SK-N-SH (cell line): ENCODE results near the gene RPS6KA2. TPM values are rescaled to one million over a fixed set of nuclear protein-coding genes. Genes with fewer than 3 reads are reported as not detected.
"Not testable (repeated sequence)": the region's sequence is repeated elsewhere in the genome, so short reads cannot be mapped to it uniquely, and the experiment has no call there.

Source experiments
- CTCF ChIA-PET: fragments of 300-600, 350-600 bp; formaldehyde crosslinking; extraction: SDS; loops from one replicate; lab custom pipeline; 2021; lab: Yijun Ruan, JAX
- POLR2A ChIA-PET: fragments of 350-600 bp; sonication (Branson Sonifier 250); formaldehyde crosslinking; extraction: SDS; loops from one replicate; lab custom pipeline; 2020; ENCODE audit warnings: antibody characterized with exemption, inconsistent platforms; lab: Yijun Ruan, JAX
- DNase-seq: peaks from one replicate; pipeline ENCODE4 v3.0.0; 2012
- H2AFZ ChIP-seq: fragments of 200-600 bp; sonication (generic); 2 replicates; pipeline ENCODE4 v1.8.1; 2016; ENCODE audit warnings: antibody characterized with exemption, mild to moderate bottlenecking, low read depth
- H3F3A ChIP-seq: fragments of 200-600 bp; sonication (generic); replicated peaks from 2 replicates; pipeline ENCODE3; 2016; ENCODE audit warnings: antibody characterized with exemption, mild to moderate bottlenecking; ENCODE audit not compliant: insufficient read depth
- H3K27ac ChIP-seq, 2 experiments: fragments of 200-500 bp in 1 of 2; fragments of 200-600 bp in 1 of 2; sonication (Bioruptor generic) in 1 of 2; sonication (generic), shearing (Covaris generic) in 1 of 2; 2 replicates each; pipeline versions ENCODE4 v1.5.1 to v1.6.1; 2014 to 2016; ENCODE audit warnings: low read depth in 2 of 2, inconsistent platforms in 1 of 2, low read length in 1 of 2, mild to moderate bottlenecking in 1 of 2, mixed read lengths in 1 of 2
- H3K27me3 ChIP-seq: fragments of 200-600 bp; sonication (generic), shearing (Covaris generic); 2 replicates; pipeline ENCODE4 v1.6.1; 2016; ENCODE audit warnings: mixed run types; ENCODE audit not compliant: insufficient read depth
- H3K36me3 ChIP-seq, 2 experiments: fragments of 200-500 bp in 1 of 2; fragments of 200-600 bp in 1 of 2; sonication (Bioruptor generic) in 1 of 2; sonication (generic) in 1 of 2; replicated peaks in 1 of 2; 2 replicates each; pipeline versions ENCODE3 to v1.5.1; 2014 to 2016; ENCODE audit warnings: low read length in 1 of 2, mild to moderate bottlenecking in 1 of 2; ENCODE audit not compliant: insufficient read depth in 2 of 2, control insufficient read depth in 1 of 2
- H3K4me1 ChIP-seq, 2 experiments: fragments of 200-500 bp in 1 of 2; fragments of 200-600 bp in 1 of 2; sonication (Bioruptor generic) in 1 of 2; sonication (generic), shearing (Covaris generic) in 1 of 2; 2 replicates each; pipeline versions ENCODE4 v1.5.1 to v1.6.1; 2014 to 2016; ENCODE audit warnings: low read depth in 1 of 2, low read length in 1 of 2, mixed run types in 1 of 2; ENCODE audit not compliant: insufficient read depth in 2 of 2, control insufficient read depth in 1 of 2
- H3K4me2 ChIP-seq: fragments of 200-600 bp; sonication (generic), shearing (Covaris generic); 2 replicates; pipeline ENCODE4 v1.6.1; 2017; ENCODE audit warnings: mixed run types
- H3K4me3 ChIP-seq, 2 experiments: fragments of 200-500 bp in 1 of 2; fragments of 200-600 bp in 1 of 2; sonication (Bioruptor generic) in 1 of 2; sonication (generic), shearing (Covaris generic) in 1 of 2; 2 replicates each; pipeline versions ENCODE4 v1.5.1 to v1.8.1; 2014 to 2016; ENCODE audit warnings: low read depth in 2 of 2, inconsistent platforms in 1 of 2, low read length in 1 of 2, mild to moderate bottlenecking in 1 of 2, mixed read lengths in 1 of 2, moderate library complexity in 1 of 2
- H3K79me2 ChIP-seq: fragments of 200-600 bp; sonication (generic); 2 replicates; pipeline ENCODE4 v1.8.1; 2017; ENCODE audit warnings: mild to moderate bottlenecking; ENCODE audit not compliant: insufficient read depth
- H3K9ac ChIP-seq: fragments of 200-600 bp; sonication (generic); 2 replicates; pipeline ENCODE4 v1.6.1; 2017; ENCODE audit warnings: mixed run types
- H3K9me2 ChIP-seq: fragments of 200-600 bp; sonication (generic); 2 replicates; pipeline ENCODE4 v1.6.1; 2017; ENCODE audit warnings: mixed run types
- H3K9me3 ChIP-seq: fragments of 200-600 bp; sonication (generic); 2 replicates; pipeline ENCODE4 v1.6.1; 2017; ENCODE audit warnings: mixed run types, mild to moderate bottlenecking, moderate library complexity
- H4K20me1 ChIP-seq: fragments of 200-600 bp; sonication (generic); 2 replicates; pipeline ENCODE4 v1.6.1; 2017; ENCODE audit warnings: mild to moderate bottlenecking, mixed run types; ENCODE audit not compliant: insufficient read depth
- FOSL2 ChIP-seq: IDR thresholded peaks from 2 replicates; pipeline ENCODE4 v1.4.0; 2012; ENCODE audit warnings: low read depth, mild to moderate bottlenecking, moderate library complexity, borderline replicate concordance
- FOXJ3 ChIP-seq: sonication (generic); formaldehyde crosslinking; IDR thresholded peaks from 2 replicates; pipeline ENCODE4 v1.5.1; 2020; ENCODE audit warnings: mild to moderate bottlenecking, missing genetic modification reagents
- FOXM1 ChIP-seq: IDR thresholded peaks from 2 replicates; pipeline ENCODE4 v1.4.0; 2012; ENCODE audit warnings: low read depth, mild to moderate bottlenecking
- JUND ChIP-seq: IDR thresholded peaks from 2 replicates; pipeline ENCODE4 v1.4.0; 2012
- MAX ChIP-seq: IDR thresholded peaks from 2 replicates; pipeline ENCODE4 v1.4.0; 2012; ENCODE audit warnings: low read depth
- NFIC ChIP-seq: IDR thresholded peaks from 2 replicates; pipeline ENCODE4 v1.4.0; 2012; ENCODE audit warnings: borderline replicate concordance
- NRF1 ChIP-seq: IDR thresholded peaks from 2 replicates; pipeline ENCODE4 v1.6.1; 2012; ENCODE audit warnings: low read depth, mild to moderate bottlenecking, low read length
- RAD21 ChIP-seq: IDR thresholded peaks from 2 replicates; pipeline ENCODE4 v1.6.1; 2012; ENCODE audit warnings: mild to moderate bottlenecking, low read length
- SMC3 ChIP-seq: IDR thresholded peaks from 2 replicates; pipeline ENCODE4 v1.6.1; 2012; ENCODE audit warnings: low read depth, low read length, improper control_type of control experiment
- ZBTB33 ChIP-seq: IDR thresholded peaks from 2 replicates; pipeline ENCODE4 v1.4.0; 2012; ENCODE audit warnings: low read depth, borderline replicate concordance
- WGBS: methylation state at CpG from one replicate; pipeline ENCODE4 v1.1.6; 2017; ENCODE audit warnings: low lambda C conversion rate; 5-methylcytosine and 5-hydroxymethylcytosine counted together
- polyA plus RNA-seq, 3 experiments: library from polyadenylated mRNA; depleted of rRNA; stranded (reverse); fragments of >200 nt; gene quantifications; 2 replicates each; pipeline ENCODE4 v1.2.3, GENCODE V29; 2012
- TF ChIP-seq, protein P1 (sequence below): fragments of 200-600 bp; sonication (generic); IDR thresholded peaks from 2 replicates; pipeline ENCODE4 v1.6.1; 2017; ENCODE audit warnings: antibody characterized with exemption, mild to moderate bottlenecking, moderate library complexity
- TF ChIP-seq, protein P2 (sequence below): IDR thresholded peaks from 2 replicates; pipeline ENCODE4; 2012

Gene RPS6KA2
- polyA plus RNA-seq, 1 of the 3 experiments (the other 2 are of a cell fraction), result 59.5 TPM

DNA sequence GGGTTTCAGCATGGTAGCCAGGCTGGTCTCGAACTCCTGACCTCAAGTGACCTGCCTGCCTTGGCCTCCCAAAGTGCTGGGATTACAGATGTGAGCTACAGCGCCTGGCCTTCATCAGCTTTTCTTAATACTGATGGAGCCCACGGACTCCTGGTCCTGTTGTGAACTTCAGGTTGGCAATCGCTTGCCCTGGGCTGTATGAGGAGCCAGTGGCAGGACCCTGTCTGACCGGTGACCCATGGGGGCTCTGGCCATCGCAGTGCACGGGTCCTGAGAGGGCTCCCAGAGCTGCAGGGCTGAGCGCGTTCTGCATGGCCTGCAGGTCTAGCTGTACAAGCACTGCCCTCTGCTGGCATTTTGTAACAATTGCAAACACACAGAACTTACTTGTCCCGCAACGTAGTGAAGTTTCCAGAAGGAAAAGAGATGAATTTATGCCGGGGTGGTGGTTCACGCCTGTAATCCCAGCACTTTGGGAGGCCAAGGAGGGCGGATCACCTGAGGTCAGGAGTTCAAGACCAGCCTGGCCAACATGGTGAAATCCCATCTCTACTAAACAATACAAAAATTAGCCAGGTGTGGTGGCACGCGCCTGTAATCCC lies 226.3 kb downstream of the RPS6KA2 start:
- not testable (repeated sequence) for H3F3A ChIP-seq, H3K27me3 ChIP-seq, H3K27ac ChIP-seq, H3K9ac ChIP-seq, H2AFZ ChIP-seq, H3K4me3 ChIP-seq, H4K20me1 ChIP-seq, H3K4me2 ChIP-seq, H3K79me2 ChIP-seq, H3K9me3 ChIP-seq, H3K9me2 ChIP-seq, H3K36me3 ChIP-seq
- DNase-seq, result peak; percentile 79
- ChIA-PET POLR2A (interaction anchor here (0.8 kb wide), 1 partner anchor 95 kb away, joined by 3 read pairs; no protein-coding TSS in a partner anchor), CTCF (interaction anchor here (0.6 to 3.7 kb wide), 41 partner anchors 11 to 741 kb away, joined by 3 to 42 read pairs (median 4); no protein-coding TSS in a partner anchor)
- TF ChIP-seq SMC3 (peak; percentile 85), RAD21 (peak; percentile 86)
- TF ChIP-seq, protein P1, sequence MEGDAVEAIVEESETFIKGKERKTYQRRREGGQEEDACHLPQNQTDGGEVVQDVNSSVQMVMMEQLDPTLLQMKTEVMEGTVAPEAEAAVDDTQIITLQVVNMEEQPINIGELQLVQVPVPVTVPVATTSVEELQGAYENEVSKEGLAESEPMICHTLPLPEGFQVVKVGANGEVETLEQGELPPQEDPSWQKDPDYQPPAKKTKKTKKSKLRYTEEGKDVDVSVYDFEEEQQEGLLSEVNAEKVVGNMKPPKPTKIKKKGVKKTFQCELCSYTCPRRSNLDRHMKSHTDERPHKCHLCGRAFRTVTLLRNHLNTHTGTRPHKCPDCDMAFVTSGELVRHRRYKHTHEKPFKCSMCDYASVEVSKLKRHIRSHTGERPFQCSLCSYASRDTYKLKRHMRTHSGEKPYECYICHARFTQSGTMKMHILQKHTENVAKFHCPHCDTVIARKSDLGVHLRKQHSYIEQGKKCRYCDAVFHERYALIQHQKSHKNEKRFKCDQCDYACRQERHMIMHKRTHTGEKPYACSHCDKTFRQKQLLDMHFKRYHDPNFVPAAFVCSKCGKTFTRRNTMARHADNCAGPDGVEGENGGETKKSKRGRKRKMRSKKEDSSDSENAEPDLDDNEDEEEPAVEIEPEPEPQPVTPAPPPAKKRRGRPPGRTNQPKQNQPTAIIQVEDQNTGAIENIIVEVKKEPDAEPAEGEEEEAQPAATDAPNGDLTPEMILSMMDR, result peak; percentile 79
- 25% methylated on average over 14 of the region's 16 CpGs for WGBS
- peaks cover 0 to 24% of the 10 kb centered on the region in 2 experiments; a peak in 2 of 4 replicates for H3K4me1 ChIP-seq

DNA sequence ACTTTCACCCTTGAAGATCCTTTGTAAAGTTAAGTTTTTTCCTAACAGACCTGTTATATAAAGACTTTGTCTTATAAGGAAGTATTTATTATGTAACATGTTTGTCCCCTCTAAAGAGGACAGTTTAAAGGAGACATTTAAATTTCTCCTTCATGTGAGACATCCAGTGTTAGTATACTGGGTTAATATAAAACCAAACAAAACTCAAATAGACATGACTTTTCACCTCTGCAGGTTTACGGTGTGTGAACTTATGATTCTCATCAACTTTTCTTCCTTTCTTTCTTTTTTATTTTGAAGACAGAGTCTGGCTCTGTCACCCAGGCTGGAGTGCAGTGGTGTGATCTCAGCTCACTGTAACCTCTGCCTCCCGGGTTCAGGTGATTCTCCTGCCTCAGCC lies 226.9 kb downstream of the RPS6KA2 start:
- WGBS, result 88% methylated on average over 2 of the region's 2 CpGs
- no peak overlapping the region for H3K4me3 ChIP-seq
- no peaks in the 10 kb centered on the region for H3K36me3 ChIP-seq
- no peaks in the 10 kb centered on the region for H3K9me3 ChIP-seq
- H3K27ac ChIP-seq, result no peak overlapping the region
- POLR2A ChIA-PET, result interaction anchor here (0.8 kb wide), 1 partner anchor 94 kb away, joined by 3 read pairs; no protein-coding TSS in a partner anchor
- no peaks in the 10 kb centered on the region for H4K20me1 ChIP-seq
- H2AFZ ChIP-seq, result no peak overlapping the region
- CTCF ChIA-PET, result interaction anchor here (0.6 to 3.7 kb wide), 38 partner anchors 10 to 357 kb away, joined by 3 to 42 read pairs (median 4); no protein-coding TSS in a partner anchor
- H3F3A ChIP-seq, result no peaks in the 10 kb centered on the region
- no peak overlapping the region for H3K4me2 ChIP-seq
- H3K4me1 ChIP-seq, result peaks cover 0 to 29% of the 10 kb centered on the region in 2 experiments; a peak in 2 of 4 replicates
- no peaks in the 10 kb centered on the region for H3K79me2 ChIP-seq
- no peaks in the 10 kb centered on the region for H3K27me3 ChIP-seq
- H3K9ac ChIP-seq, result no peak overlapping the region
- TF ChIP-seq ZBTB33, result no peak
- H3K9me2 ChIP-seq, result no peaks in the 10 kb centered on the region
- no peak for DNase-seq

GRCh38 chr6:166398348-166398747 lies 228.7 kb downstream of the RPS6KA2 start:
- Histone ChIP-seq H3K9me3 (no peaks in the 10 kb centered on the region), H4K20me1 (no peaks in the 10 kb centered on the region), H3K79me2 (no peaks in the 10 kb centered on the region), H3K36me3 (no peaks in the 10 kb centered on the region), H2AFZ (no peak overlapping the region), H3K27me3 (no peaks in the 10 kb centered on the region), H3F3A (no peaks in the 10 kb centered on the region), H3K9me2 (no peaks in the 10 kb centered on the region), H3K27ac (no peak overlapping the region), H3K4me2 (no peak overlapping the region), H3K4me1 (peaks cover 0 to 23% of the 10 kb centered on the region in 2 experiments; a peak in 2 of 4 replicates), H3K9ac (no peak overlapping the region), H3K4me3 (no peak overlapping the region)
- DNase-seq, result no peak
- 62% methylated on average over 3 of the region's 3 CpGs for WGBS
- POLR2A ChIA-PET, result no interaction called here
- CTCF ChIA-PET, result interaction anchor here (0.8 to 3.7 kb wide), 6 partner anchors 9 to 241 kb away, joined by 3 to 23 read pairs (median 7); no protein-coding TSS in a partner anchor
- TF ChIP-seq, protein P1, result no peak
- TF ChIP-seq FOXM1 (no peak), MAX (no peak), NRF1 (no peak), NFIC (no peak), SMC3 (no peak), FOSL2 (no peak), JUND (no peak), FOXJ3 (CRISPR knock-in tag) (no peak)
- TF ChIP-seq, protein P2, sequence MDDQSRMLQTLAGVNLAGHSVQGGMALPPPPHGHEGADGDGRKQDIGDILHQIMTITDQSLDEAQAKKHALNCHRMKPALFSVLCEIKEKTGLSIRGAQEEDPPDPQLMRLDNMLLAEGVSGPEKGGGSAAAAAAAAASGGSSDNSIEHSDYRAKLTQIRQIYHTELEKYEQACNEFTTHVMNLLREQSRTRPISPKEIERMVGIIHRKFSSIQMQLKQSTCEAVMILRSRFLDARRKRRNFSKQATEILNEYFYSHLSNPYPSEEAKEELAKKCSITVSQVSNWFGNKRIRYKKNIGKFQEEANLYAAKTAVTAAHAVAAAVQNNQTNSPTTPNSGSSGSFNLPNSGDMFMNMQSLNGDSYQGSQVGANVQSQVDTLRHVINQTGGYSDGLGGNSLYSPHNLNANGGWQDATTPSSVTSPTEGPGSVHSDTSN, result no peak
